HCT116 (cell line): Measurements from ENCODE around the gene INHBE. TPM values are rescaled to one million over a fixed set of nuclear protein-coding genes. Genes with fewer than 3 reads are reported as not detected.

Experiments
- ATAC-seq: fragments of 200-7000 bp; cut with Tn5 transposase; 2 replicates; pipeline ENCODE4 v1.9.1; 2020; ENCODE audit warnings: mild to moderate bottlenecking, moderate library complexity
- BruUV-seq: library from RNA; stranded (reverse); fragments of 400-500 nt; replicated peaks from 2 replicates; lab custom pipeline; 2021; lab: Mats Ljungman, UMichigan
- CTCF ChIA-PET: fragments of 300-600 bp; sonication (Branson Sonifier 250); formaldehyde crosslinking; loops from one replicate; lab custom pipeline; 2021; ENCODE audit warnings: antibody characterized with exemption; lab: Charles Lee
- POLR2A ChIA-PET: fragments of 300-600, 350-600 bp; sonication (Branson Sonifier 250); formaldehyde crosslinking; loops from one replicate; lab custom pipeline; 2021; ENCODE audit warnings: antibody characterized with exemption; lab: Charles Lee
- RAD21 ChIA-PET, 2 experiments: fragments of 300-600 bp; sonication (Branson Sonifier 250); formaldehyde crosslinking; loops; one replicate each; lab custom pipeline; 2023; ENCODE audit warnings: low total read pairs in 2 of 2; ENCODE audit not compliant: uncharacterized antibody in 2 of 2, unreplicated experiment in 2 of 2, low non-redundant PET in 1 of 2; lab: Charles Lee
- DNase-seq: peaks from one replicate; pipeline ENCODE4 v3.0.0-alpha.2; 2010; ENCODE audit warnings: low read depth, low spot score
- H2AFZ ChIP-seq: fragments of 200-600 bp; shearing (Covaris generic), sonication (generic); 2 replicates; pipeline ENCODE4 v1.6.1; 2017; ENCODE audit warnings: low read depth, mixed run types, mixed read lengths, antibody characterized with exemption, low read length; ENCODE audit not compliant: poor library complexity, severe bottlenecking
- H3K27ac ChIP-seq: 2 replicates; pipeline ENCODE4 v1.5.1; 2012; ENCODE audit warnings: low read depth, low read length
- H3K27me3 ChIP-seq: fragments of 200-600 bp; sonication (generic); 2 replicates; pipeline ENCODE4 v1.6.1; 2016; ENCODE audit warnings: mixed run types, low read length, mixed read lengths; ENCODE audit not compliant: insufficient read depth
- H3K36me3 ChIP-seq, 2 experiments: fragments of 200-500 bp in 1 of 2; fragments of 200-600 bp in 1 of 2; sonication (Bioruptor generic) in 1 of 2; sonication (generic) in 1 of 2; 2 replicates each; pipeline versions ENCODE4 v1.5.1 to v1.6.1; 2014 to 2016; ENCODE audit warnings: low read length in 2 of 2, inconsistent platforms in 1 of 2, mixed read lengths in 1 of 2, mixed run types in 1 of 2; ENCODE audit not compliant: insufficient read depth in 2 of 2, control insufficient read depth in 1 of 2
- H3K4me1 ChIP-seq, 2 experiments: fragments of 200-600 bp in 1 of 2; sonication (generic) in 1 of 2; 2 replicates each; pipeline versions ENCODE4 v1.5.1 to v1.6.1; 2012 to 2017; ENCODE audit warnings: low read length in 2 of 2, inconsistent platforms in 1 of 2, mild to moderate bottlenecking in 1 of 2, mixed read lengths in 1 of 2, mixed run types in 1 of 2, moderate library complexity in 1 of 2; ENCODE audit not compliant: insufficient read depth in 2 of 2, control insufficient read depth in 1 of 2
- H3K4me2 ChIP-seq: fragments of 200-600 bp; sonication (generic); 2 replicates; pipeline ENCODE4 v1.6.1; 2017; ENCODE audit warnings: mixed run types, low read length, mixed read lengths
- H3K4me3 ChIP-seq, 2 experiments: fragments of 200-600 bp in 1 of 2; sonication (generic) in 1 of 2; replicated peaks in 1 of 2; 2 replicates each; pipeline ENCODE4 v1.5.1; 2011 to 2016; ENCODE audit warnings: low read length in 2 of 2, control low read depth in 1 of 2, low read depth in 1 of 2, mild to moderate bottlenecking in 1 of 2, mixed read lengths in 1 of 2, mixed run types in 1 of 2
- H3K79me2 ChIP-seq: fragments of 200-600 bp; sonication (generic); 2 replicates; pipeline ENCODE4 v1.6.1; 2017; ENCODE audit warnings: mild to moderate bottlenecking, mixed run types, low read length, moderate library complexity, mixed read lengths; ENCODE audit not compliant: insufficient read depth
- H3K9ac ChIP-seq: fragments of 200-600 bp; sonication (generic); 2 replicates; pipeline ENCODE4 v1.6.1; 2016; ENCODE audit warnings: low read length, mixed read lengths
- H3K9me2 ChIP-seq: fragments of 200-600 bp; sonication (generic), shearing (Covaris generic); 2 replicates; pipeline ENCODE4 v1.6.1; 2017; ENCODE audit warnings: mixed run types, mild to moderate bottlenecking, moderate library complexity; ENCODE audit not compliant: insufficient read depth
- H3K9me3 ChIP-seq, 2 experiments: fragments of 200-500 bp in 1 of 2; fragments of 200-600 bp in 1 of 2; sonication (Bioruptor generic) in 1 of 2; sonication (generic) in 1 of 2; 2 replicates each; pipeline ENCODE4 v1.6.1; 2014 to 2017; ENCODE audit warnings: low read length in 2 of 2, mixed read lengths in 2 of 2, inconsistent platforms in 1 of 2, low read depth in 1 of 2, mild to moderate bottlenecking in 1 of 2, mixed run types in 1 of 2, moderate library complexity in 1 of 2; ENCODE audit not compliant: control insufficient read depth in 1 of 2, insufficient read depth in 1 of 2
- H4K20me1 ChIP-seq: fragments of 200-600 bp; sonication (generic), shearing (Covaris generic); 2 replicates; pipeline ENCODE4 v1.6.1; 2017; ENCODE audit warnings: mixed run types, mild to moderate bottlenecking, moderate library complexity; ENCODE audit not compliant: insufficient read depth
- ATF3 ChIP-seq: IDR thresholded peaks from 2 replicates; pipeline ENCODE4 v1.6.1; 2012
- CBX3 ChIP-seq: IDR thresholded peaks from 2 replicates; pipeline ENCODE4 v1.6.1; 2012; ENCODE audit warnings: low read depth
- CEBPB ChIP-seq: IDR thresholded peaks from 2 replicates; pipeline ENCODE4 v1.6.1; 2012; ENCODE audit warnings: low read depth
- ELF1 ChIP-seq: IDR thresholded peaks from 2 replicates; pipeline ENCODE4 v1.6.1; 2012; ENCODE audit warnings: low read depth, borderline replicate concordance
- EZH2 ChIP-seq: fragments of 200-600 bp; sonication (generic); IDR thresholded peaks from 2 replicates; pipeline ENCODE4 v1.6.1; 2017; ENCODE audit warnings: antibody characterized with exemption, mixed run types
- EZH2phosphoT487 ChIP-seq: fragments of 200-600 bp; IDR thresholded peaks from 2 replicates; pipeline ENCODE4 v1.6.1; 2018; ENCODE audit warnings: antibody characterized with exemption, borderline replicate concordance
- FOSL1 ChIP-seq: IDR thresholded peaks from 2 replicates; pipeline ENCODE4 v1.6.1; 2012; ENCODE audit warnings: low read depth
- JUND ChIP-seq: IDR thresholded peaks from 2 replicates; pipeline ENCODE4 v1.6.1; 2012
- POLR2A ChIP-seq: IDR thresholded peaks from 2 replicates; pipeline ENCODE4 v1.7.0; 2011; ENCODE audit warnings: borderline replicate concordance; ENCODE audit not compliant: insufficient read depth, insufficient read length; ENCODE audit errors: extremely low read depth
- POLR2AphosphoS5 ChIP-seq: IDR thresholded peaks from 2 replicates; pipeline ENCODE4 v1.6.1; 2011; ENCODE audit warnings: mild to moderate bottlenecking, low read depth, low read length, moderate library complexity
- SRF ChIP-seq: IDR thresholded peaks from 2 replicates; pipeline ENCODE4 v1.6.1; 2012; ENCODE audit warnings: low read depth
- TCF7L2 ChIP-seq: IDR thresholded peaks from 2 replicates; pipeline ENCODE4 v1.7.0; 2011; ENCODE audit warnings: borderline replicate concordance, inconsistent platforms; ENCODE audit not compliant: insufficient read depth, insufficient read length; ENCODE audit errors: extremely low read depth
- YY1 ChIP-seq: IDR thresholded peaks from 2 replicates; pipeline ENCODE4 v1.6.1; 2011; ENCODE audit warnings: low read length, low read depth, moderate library complexity, mild to moderate bottlenecking; ENCODE audit not compliant: insufficient replicate concordance; ENCODE audit errors: extremely low read depth
- intact Hi-C: fragments of 100-400 bp; cut with micrococcal nuclease; formaldehyde crosslinking; loops from 2 replicates; pipeline ENCODE4 v1.10.0; 2022
- total RNA-seq: library from RNA; stranded (reverse); gene quantifications from one replicate; pipeline ENCODE4 v1.2.1, GENCODE V29; 2021; ENCODE audit not compliant: unreplicated experiment
- TF ChIP-seq, protein P1 (sequence below): IDR thresholded peaks from 2 replicates; pipeline ENCODE4 v1.6.1; 2012
- TF ChIP-seq, protein P2 (sequence below): IDR thresholded peaks from 2 replicates; pipeline ENCODE4 v1.6.1; 2012; ENCODE audit warnings: low read depth
- TF ChIP-seq, protein P3 (sequence below): IDR thresholded peaks from 2 replicates; pipeline ENCODE4 v1.6.1; 2011; ENCODE audit warnings: mild to moderate bottlenecking, low read length, moderate library complexity; ENCODE audit not compliant: insufficient replicate concordance; ENCODE audit errors: extremely low read depth

The INHBE gene
- total RNA-seq, 1 experiment from 2014 or later, result 0.89 TPM

DNA sequence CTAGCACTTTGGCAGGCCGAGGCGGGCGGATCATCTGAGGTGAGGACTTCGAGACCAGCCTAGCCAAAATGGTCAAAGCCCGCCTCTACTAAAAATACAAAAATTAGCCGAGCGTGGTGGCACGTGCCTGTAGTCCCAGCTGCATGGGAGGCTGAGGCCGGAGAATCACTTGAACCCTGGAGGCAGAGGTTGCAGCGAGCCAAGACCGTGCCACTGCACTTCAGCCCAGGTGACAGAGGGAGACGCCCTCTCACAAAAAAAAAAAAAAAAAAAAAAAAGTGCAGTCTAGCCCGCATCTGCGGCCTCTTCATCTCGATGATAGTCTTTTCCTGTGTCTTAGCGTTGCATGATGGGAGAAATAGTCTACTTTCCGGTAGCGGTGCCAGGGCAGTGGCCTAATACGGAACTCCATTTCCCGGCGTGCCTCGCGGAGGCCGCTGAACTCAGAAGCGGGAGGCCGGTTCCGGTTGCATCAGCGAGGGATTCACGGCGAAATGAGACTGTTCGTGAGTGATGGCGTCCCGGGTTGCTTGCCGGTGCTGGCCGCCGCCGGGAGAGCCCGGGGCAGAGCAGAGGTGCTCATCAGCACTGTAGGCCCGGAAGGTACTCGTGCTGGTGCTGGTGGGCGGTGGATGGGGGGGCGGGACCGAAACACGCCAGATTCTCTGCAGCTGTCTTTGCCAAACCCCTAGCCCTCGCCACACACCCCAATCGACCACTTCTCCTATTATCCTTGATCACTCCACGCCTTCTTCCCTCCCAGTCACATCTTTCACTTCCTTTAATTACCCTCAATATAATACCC lies 32.7 kb downstream of the INHBE start, which contains the start of gene MARS1 (continued):
- TF ChIP-seq ELF1 (peak; percentile 79), EZH2phosphoT487 (no peak), CBX3 (peak; percentile 71; the same call in 1 of the 2 replicates)
- TF ChIP-seq, protein P1, sequence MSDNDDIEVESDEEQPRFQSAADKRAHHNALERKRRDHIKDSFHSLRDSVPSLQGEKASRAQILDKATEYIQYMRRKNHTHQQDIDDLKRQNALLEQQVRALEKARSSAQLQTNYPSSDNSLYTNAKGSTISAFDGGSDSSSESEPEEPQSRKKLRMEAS, result peak; percentile 91

DNA sequence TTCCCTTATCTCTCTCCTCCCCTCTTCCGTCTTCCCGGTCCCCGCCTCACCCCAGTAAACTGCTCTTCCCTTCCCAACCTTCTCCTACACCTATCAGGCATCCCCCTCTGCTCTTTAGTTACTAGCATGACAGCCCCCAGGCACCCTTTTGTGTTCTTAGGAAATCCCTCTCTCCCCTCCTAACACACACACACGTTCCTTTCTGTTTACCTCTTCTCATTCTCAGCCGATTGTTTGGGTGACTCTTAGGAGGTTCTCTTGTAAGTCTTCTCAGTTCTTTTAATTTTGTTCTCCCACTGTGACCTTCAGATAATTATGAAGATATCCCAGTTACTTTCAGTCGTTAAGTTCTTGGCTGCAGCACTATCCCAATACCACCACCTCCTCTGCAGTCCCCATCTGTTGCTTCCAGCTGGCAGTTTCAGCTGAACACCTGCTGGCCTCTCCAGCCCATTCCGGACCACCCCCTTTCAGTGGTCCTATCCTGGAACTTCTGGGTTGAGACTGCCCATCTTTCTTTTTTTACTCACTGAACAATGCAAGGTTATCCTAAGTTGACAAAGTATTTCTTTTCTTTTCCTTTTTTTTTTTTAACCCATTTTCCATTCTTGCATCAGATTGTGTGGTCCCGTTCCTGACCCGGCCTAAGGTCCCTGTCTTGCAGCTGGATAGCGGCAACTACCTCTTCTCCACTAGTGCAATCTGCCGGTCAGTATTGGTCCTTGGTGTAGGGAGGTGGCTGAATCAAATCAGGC lies 33.5 kb downstream of the INHBE start:
- Histone ChIP-seq H3K4me2 (peak overlapping the region; percentile 86), H4K20me1 (no peaks in the 10 kb centered on the region), H3K9ac (peak overlapping the region; percentile 76), H3K27ac (peak overlapping the region; percentile 68), H3K79me2 (peaks cover 41% of the 10 kb centered on the region), H3K9me2 (no peaks in the 10 kb centered on the region), H3K9me3 (no peaks in the 10 kb centered on the region), H3K36me3 (peaks cover 19 to 35% of the 10 kb centered on the region in 2 experiments), H3K4me3 (peak overlapping the region; percentile 97 to 100), H2AFZ (no peak overlapping the region), H3K27me3 (no peaks in the 10 kb centered on the region), H3K4me1 (peaks cover 4 to 14% of the 10 kb centered on the region in 2 experiments; a peak in 3 of 4 replicates)
- DNase-seq (no peak), ATAC-seq (peak; percentile 10; the same call in 1 of the 2 replicates)
- CTCF ChIA-PET, result no interaction called here
- intact Hi-C loops, result no loop called here
- BruUV-seq, result no TSS peak
- POLR2A ChIA-PET, result interaction anchor here (1.3 kb wide), 1 partner anchor 32 kb away, joined by 3 read pairs; the partner anchor contains the start of gene DDIT3
- RAD21 ChIA-PET, result no interaction called here
- TF ChIP-seq ATF3, result no peak
- TF ChIP-seq ELF1, result no peak
- TF ChIP-seq FOSL1, result no peak
- TF ChIP-seq, protein P2, sequence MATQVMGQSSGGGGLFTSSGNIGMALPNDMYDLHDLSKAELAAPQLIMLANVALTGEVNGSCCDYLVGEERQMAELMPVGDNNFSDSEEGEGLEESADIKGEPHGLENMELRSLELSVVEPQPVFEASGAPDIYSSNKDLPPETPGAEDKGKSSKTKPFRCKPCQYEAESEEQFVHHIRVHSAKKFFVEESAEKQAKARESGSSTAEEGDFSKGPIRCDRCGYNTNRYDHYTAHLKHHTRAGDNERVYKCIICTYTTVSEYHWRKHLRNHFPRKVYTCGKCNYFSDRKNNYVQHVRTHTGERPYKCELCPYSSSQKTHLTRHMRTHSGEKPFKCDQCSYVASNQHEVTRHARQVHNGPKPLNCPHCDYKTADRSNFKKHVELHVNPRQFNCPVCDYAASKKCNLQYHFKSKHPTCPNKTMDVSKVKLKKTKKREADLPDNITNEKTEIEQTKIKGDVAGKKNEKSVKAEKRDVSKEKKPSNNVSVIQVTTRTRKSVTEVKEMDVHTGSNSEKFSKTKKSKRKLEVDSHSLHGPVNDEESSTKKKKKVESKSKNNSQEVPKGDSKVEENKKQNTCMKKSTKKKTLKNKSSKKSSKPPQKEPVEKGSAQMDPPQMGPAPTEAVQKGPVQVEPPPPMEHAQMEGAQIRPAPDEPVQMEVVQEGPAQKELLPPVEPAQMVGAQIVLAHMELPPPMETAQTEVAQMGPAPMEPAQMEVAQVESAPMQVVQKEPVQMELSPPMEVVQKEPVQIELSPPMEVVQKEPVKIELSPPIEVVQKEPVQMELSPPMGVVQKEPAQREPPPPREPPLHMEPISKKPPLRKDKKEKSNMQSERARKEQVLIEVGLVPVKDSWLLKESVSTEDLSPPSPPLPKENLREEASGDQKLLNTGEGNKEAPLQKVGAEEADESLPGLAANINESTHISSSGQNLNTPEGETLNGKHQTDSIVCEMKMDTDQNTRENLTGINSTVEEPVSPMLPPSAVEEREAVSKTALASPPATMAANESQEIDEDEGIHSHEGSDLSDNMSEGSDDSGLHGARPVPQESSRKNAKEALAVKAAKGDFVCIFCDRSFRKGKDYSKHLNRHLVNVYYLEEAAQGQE, result no peak
- TF ChIP-seq TCF7L2, result no peak
- TF ChIP-seq EZH2phosphoT487, result no peak
- TF ChIP-seq YY1, result no peak
- TF ChIP-seq SRF, result no peak
- no peak for TF ChIP-seq JUND
- no peak for TF ChIP-seq POLR2A
- no peak for TF ChIP-seq CBX3
- TF ChIP-seq, protein P1, result no peak
- no peak for TF ChIP-seq CEBPB
- TF ChIP-seq EZH2, result no peak
- TF ChIP-seq, protein P3, sequence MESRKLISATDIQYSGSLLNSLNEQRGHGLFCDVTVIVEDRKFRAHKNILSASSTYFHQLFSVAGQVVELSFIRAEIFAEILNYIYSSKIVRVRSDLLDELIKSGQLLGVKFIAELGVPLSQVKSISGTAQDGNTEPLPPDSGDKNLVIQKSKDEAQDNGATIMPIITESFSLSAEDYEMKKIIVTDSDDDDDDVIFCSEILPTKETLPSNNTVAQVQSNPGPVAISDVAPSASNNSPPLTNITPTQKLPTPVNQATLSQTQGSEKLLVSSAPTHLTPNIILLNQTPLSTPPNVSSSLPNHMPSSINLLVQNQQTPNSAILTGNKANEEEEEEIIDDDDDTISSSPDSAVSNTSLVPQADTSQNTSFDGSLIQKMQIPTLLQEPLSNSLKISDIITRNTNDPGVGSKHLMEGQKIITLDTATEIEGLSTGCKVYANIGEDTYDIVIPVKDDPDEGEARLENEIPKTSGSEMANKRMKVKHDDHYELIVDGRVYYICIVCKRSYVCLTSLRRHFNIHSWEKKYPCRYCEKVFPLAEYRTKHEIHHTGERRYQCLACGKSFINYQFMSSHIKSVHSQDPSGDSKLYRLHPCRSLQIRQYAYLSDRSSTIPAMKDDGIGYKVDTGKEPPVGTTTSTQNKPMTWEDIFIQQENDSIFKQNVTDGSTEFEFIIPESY, result no peak
- TF ChIP-seq POLR2AphosphoS5, result no peak
